Vagina (tissue), 2 donors: Measurements from ENCODE around the gene CD93.

ENCODE experiments used
- POLR2A ChIP-seq, 2 donors: fragments of 450-650 bp; IDR thresholded peaks; one replicate each; pipeline ENCODE4 v1.6.1; 2017; ENCODE audit warnings: antibody characterized with exemption in 2 of 2, mild to moderate bottlenecking in 2 of 2, moderate library complexity in 2 of 2
- TF ChIP-seq, protein P1 (sequence below), 3 experiments: fragments of 450-650 bp in 2 of 3; fragments of 200-600 bp in 1 of 3; sonication (generic) in 1 of 3; IDR thresholded peaks; one replicate each; pipeline ENCODE4 v1.5.1; 2017 to 2019; ENCODE audit warnings: antibody characterized with exemption in 3 of 3, mild to moderate bottlenecking in 2 of 3, moderate library complexity in 2 of 3

GRCh38 chr20:23032750-23033078 is 53.4 kb downstream of the CD93 start:
- TF ChIP-seq, protein P1, sequence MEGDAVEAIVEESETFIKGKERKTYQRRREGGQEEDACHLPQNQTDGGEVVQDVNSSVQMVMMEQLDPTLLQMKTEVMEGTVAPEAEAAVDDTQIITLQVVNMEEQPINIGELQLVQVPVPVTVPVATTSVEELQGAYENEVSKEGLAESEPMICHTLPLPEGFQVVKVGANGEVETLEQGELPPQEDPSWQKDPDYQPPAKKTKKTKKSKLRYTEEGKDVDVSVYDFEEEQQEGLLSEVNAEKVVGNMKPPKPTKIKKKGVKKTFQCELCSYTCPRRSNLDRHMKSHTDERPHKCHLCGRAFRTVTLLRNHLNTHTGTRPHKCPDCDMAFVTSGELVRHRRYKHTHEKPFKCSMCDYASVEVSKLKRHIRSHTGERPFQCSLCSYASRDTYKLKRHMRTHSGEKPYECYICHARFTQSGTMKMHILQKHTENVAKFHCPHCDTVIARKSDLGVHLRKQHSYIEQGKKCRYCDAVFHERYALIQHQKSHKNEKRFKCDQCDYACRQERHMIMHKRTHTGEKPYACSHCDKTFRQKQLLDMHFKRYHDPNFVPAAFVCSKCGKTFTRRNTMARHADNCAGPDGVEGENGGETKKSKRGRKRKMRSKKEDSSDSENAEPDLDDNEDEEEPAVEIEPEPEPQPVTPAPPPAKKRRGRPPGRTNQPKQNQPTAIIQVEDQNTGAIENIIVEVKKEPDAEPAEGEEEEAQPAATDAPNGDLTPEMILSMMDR (IDR thresholded peaks at IDR 0.05) = no peak
- no peak for TF ChIP-seq POLR2A (IDR thresholded peaks at IDR 0.05)
